SK-N-SH treated with all-trans-retinoic acid at 6 μM for 48 hours (cell line): ENCODE results near the gene C11orf58.

Experiments used
- ARNTL ChIP-seq: fragments of 450-650 bp; formaldehyde crosslinking; IDR thresholded peaks from 2 replicates; pipeline ENCODE4 v1.5.0; 2020; ENCODE audit warnings: low read depth, mild to moderate bottlenecking, moderate library complexity, borderline replicate concordance
- GLIS3 ChIP-seq: fragments of 250-450 bp; sonication (Bioruptor Pico); IDR thresholded peaks from 2 replicates; pipeline ENCODE4 v1.5.0; 2020; ENCODE audit warnings: mild to moderate bottlenecking, moderate library complexity
- OSR1 ChIP-seq: fragments of 250-450 bp; sonication (Bioruptor Pico); IDR thresholded peaks from 2 replicates; pipeline ENCODE4 v1.8.0; 2022; ENCODE audit warnings: moderate library complexity, mild to moderate bottlenecking, inconsistent platforms
- PATZ1 ChIP-seq: fragments of 250-450 bp; sonication (Bioruptor Pico); IDR thresholded peaks from 2 replicates; pipeline ENCODE4 v1.8.0; 2020; ENCODE audit warnings: mild to moderate bottlenecking, moderate library complexity, borderline replicate concordance
- SNAI2 ChIP-seq: fragments of 250-450 bp; sonication (Bioruptor Pico); IDR thresholded peaks from 2 replicates; pipeline ENCODE4 v1.5.0; 2020; ENCODE audit warnings: mild to moderate bottlenecking, moderate library complexity
- TOX ChIP-seq: fragments of 250-450 bp; sonication (Bioruptor Pico); IDR thresholded peaks from 2 replicates; pipeline ENCODE4 v1.8.0; 2021; ENCODE audit warnings: mild to moderate bottlenecking, moderate library complexity, borderline replicate concordance
- ZFP30 ChIP-seq: fragments of 450-650 bp; formaldehyde crosslinking; IDR thresholded peaks from 2 replicates; pipeline ENCODE4 v1.5.0; 2022; ENCODE audit warnings: mild to moderate bottlenecking, moderate library complexity
- ZNF70 ChIP-seq: fragments of 450-650 bp; formaldehyde crosslinking; IDR thresholded peaks from 2 replicates; pipeline ENCODE4 v1.5.0; 2020; ENCODE audit warnings: mild to moderate bottlenecking, moderate library complexity
- ZNF8 ChIP-seq: fragments of 450-650 bp; formaldehyde crosslinking; IDR thresholded peaks from 2 replicates; pipeline ENCODE4 v1.5.0; 2020; ENCODE audit warnings: mild to moderate bottlenecking, moderate library complexity
- TF ChIP-seq, protein P1 (sequence below): fragments of 250-450 bp; sonication (Bioruptor Pico); IDR thresholded peaks from 2 replicates; pipeline ENCODE4 v1.5.1; 2021; ENCODE audit warnings: mild to moderate bottlenecking, moderate library complexity
- TF ChIP-seq, protein P2 (sequence below): fragments of 250-450 bp; sonication (Bioruptor Pico); IDR thresholded peaks from 2 replicates; pipeline ENCODE4 v1.5.1; 2020; ENCODE audit warnings: low read depth, mild to moderate bottlenecking, moderate library complexity

- TF ChIP-seq, protein P1, sequence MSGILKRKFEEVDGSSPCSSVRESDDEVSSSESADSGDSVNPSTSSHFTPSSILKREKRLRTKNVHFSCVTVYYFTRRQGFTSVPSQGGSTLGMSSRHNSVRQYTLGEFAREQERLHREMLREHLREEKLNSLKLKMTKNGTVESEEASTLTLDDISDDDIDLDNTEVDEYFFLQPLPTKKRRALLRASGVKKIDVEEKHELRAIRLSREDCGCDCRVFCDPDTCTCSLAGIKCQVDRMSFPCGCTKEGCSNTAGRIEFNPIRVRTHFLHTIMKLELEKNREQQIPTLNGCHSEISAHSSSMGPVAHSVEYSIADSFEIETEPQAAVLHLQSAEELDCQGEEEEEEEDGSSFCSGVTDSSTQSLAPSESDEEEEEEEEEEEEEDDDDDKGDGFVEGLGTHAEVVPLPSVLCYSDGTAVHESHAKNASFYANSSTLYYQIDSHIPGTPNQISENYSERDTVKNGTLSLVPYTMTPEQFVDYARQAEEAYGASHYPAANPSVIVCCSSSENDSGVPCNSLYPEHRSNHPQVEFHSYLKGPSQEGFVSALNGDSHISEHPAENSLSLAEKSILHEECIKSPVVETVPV (CRISPR knock-in tag) = no peak
- TF ChIP-seq ZNF8 (CRISPR knock-in tag) (no peak), ZFP30 (CRISPR knock-in tag) (no peak), SNAI2 (no peak), OSR1 (CRISPR knock-in tag) (no peak), ZNF70 (CRISPR knock-in tag) (no peak), PATZ1 (no peak), ARNTL (CRISPR knock-in tag) (no peak), GLIS3 (CRISPR knock-in tag) (no peak), TOX (CRISPR knock-in tag) (no peak)
- TF ChIP-seq, protein P2, sequence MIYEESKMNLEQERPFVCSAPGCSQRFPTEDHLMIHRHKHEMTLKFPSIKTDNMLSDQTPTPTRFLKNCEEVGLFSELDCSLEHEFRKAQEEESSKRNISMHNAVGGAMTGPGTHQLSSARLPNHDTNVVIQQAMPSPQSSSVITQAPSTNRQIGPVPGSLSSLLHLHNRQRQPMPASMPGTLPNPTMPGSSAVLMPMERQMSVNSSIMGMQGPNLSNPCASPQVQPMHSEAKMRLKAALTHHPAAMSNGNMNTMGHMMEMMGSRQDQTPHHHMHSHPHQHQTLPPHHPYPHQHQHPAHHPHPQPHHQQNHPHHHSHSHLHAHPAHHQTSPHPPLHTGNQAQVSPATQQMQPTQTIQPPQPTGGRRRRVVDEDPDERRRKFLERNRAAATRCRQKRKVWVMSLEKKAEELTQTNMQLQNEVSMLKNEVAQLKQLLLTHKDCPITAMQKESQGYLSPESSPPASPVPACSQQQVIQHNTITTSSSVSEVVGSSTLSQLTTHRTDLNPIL (CRISPR knock-in tag) = no peak
Measured at GRCh38 chr11:16773981-16774935, 35.8 kb downstream of the C11orf58 start.
